Erythroblast (primary cell): Measurements from ENCODE around the gene SLC22A4.

ENCODE experiments used
- GATA1 ChIP-seq: IDR thresholded peaks from 2 replicates; pipeline ENCODE4 v1.6.1; 2011; ENCODE audit warnings: low read depth, mild to moderate bottlenecking, control low read depth, low read length, moderate library complexity
- POLR2A ChIP-seq: IDR thresholded peaks from 2 replicates; pipeline ENCODE4 v1.6.1; 2011; ENCODE audit warnings: mild to moderate bottlenecking, low read length

DNA sequence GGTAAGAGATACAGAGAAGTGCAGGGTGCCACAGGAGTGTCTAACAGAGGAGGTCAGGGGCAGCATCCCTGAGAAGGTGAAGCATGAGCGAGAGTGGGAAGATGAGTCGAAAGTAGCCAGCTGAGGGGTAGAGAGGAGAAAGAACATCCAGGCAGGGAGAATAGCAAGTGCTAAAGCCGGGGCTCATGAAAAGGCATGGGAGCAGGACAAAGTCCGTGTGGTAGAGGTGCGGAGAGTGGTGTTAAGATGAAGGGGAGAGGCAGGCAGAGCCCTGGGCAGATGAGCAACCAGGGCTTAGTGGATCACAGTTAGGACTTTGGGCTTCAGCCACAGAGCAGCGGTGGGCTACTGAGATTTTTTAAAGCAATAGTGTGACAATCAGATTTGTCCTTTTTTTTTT lies 85.9 kb downstream of the SLC22A4 start:
- no peak for TF ChIP-seq POLR2A
- no peak for TF ChIP-seq GATA1
